Thyroid gland (tissue), 4 donors: ENCODE data around the gene FAM43A. TPM values are rescaled to one million over a fixed set of nuclear protein-coding genes. Genes with fewer than 3 reads are reported as not detected.
A peak's percentile ranks its signal among the peaks of the same experiment; 100 is the strongest.

Experiments
- DNase-seq, 2 donors: peaks; one replicate each; pipeline ENCODE4 v3.0.0-alpha.2; 2019
- H3K27ac ChIP-seq, 3 donors: fragments of 200-600 bp; sonication (generic); 1 replicate in 2 of 3; 2 replicates in 1 of 3; pipeline ENCODE4 v1.5.1; 2016 to 2019; ENCODE audit warnings: mild to moderate bottlenecking in 1 of 3, moderate library complexity in 1 of 3
- H3K27me3 ChIP-seq: fragments of 200-600 bp; sonication (generic); one replicate; pipeline ENCODE4 v1.5.1; 2019
- H3K36me3 ChIP-seq, 2 donors: fragments of 200-600 bp; sonication (generic); one replicate each; pipeline ENCODE4 v1.5.1; 2016 to 2019
- H3K4me1 ChIP-seq, 2 donors: fragments of 200-600 bp; sonication (generic); one replicate each; pipeline ENCODE4 v1.5.1; 2017 to 2019
- H3K4me3 ChIP-seq, 3 donors: fragments of 200-600 bp; sonication (generic); replicated peaks in 1 of 3; 1 replicate in 2 of 3; 2 replicates in 1 of 3; pipeline ENCODE4 v1.5.1; 2016; ENCODE audit warnings: mild to moderate bottlenecking in 1 of 3
- H3K9me3 ChIP-seq: fragments of 200-600 bp; sonication (generic); one replicate; pipeline ENCODE4 v1.5.1; 2017
- POLR2A ChIP-seq, 2 donors: fragments of 450-650 bp; IDR thresholded peaks; one replicate each; pipeline ENCODE4 v1.6.1; 2017; ENCODE audit warnings: antibody characterized with exemption in 2 of 2, mild to moderate bottlenecking in 2 of 2, moderate library complexity in 1 of 2
- WGBS, 2 donors: methylation state at CpG; one replicate each; pipeline ENCODE4 v1.1.5; 2017; 5-methylcytosine and 5-hydroxymethylcytosine counted together
- intact Hi-C: fragments of 100-400 bp; cut with DNase I; formaldehyde crosslinking; loops from one replicate; pipeline ENCODE4 v1.15.1; 2023
- total RNA-seq, 4 donors: library from RNA; depleted of rRNA; stranded (reverse); fragments of >200 nt; gene quantifications; one replicate each; pipeline ENCODE4 v1.2.3, GENCODE V29; 2016
- TF ChIP-seq, protein P1 (sequence below), 6 experiments: fragments of 200-600 bp in 3 of 6; fragments of 450-650 bp in 3 of 6; sonication (generic) in 3 of 6; IDR thresholded peaks; one replicate each; pipeline ENCODE4 v1.5.1; 2016 to 2019; ENCODE audit warnings: antibody characterized with exemption in 6 of 6, mild to moderate bottlenecking in 2 of 6, inconsistent platforms in 1 of 6, moderate library complexity in 1 of 6

FAM43A gene, protein sequence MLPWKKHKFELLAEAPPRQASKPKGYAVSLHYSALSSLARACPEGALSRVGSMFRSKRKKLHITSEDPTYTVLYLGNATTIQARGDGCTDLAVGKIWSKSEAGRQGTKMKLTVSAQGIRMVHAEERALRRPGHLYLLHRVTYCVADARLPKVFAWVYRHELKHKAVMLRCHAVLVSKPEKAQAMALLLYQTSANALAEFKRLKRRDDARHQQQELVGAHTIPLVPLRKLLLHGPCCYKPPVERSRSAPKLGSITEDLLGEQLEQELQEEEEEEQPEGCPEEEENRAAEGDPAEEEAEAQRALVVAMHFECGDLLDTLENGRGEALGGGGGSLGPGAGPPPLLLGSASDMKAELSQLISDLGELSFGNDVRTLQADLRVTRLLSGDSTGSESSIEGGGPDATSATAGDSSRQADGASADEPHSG
- total RNA-seq, result 10 to 100 TPM; 16.8 to 33.9 (median 22.4) TPM

DNA sequence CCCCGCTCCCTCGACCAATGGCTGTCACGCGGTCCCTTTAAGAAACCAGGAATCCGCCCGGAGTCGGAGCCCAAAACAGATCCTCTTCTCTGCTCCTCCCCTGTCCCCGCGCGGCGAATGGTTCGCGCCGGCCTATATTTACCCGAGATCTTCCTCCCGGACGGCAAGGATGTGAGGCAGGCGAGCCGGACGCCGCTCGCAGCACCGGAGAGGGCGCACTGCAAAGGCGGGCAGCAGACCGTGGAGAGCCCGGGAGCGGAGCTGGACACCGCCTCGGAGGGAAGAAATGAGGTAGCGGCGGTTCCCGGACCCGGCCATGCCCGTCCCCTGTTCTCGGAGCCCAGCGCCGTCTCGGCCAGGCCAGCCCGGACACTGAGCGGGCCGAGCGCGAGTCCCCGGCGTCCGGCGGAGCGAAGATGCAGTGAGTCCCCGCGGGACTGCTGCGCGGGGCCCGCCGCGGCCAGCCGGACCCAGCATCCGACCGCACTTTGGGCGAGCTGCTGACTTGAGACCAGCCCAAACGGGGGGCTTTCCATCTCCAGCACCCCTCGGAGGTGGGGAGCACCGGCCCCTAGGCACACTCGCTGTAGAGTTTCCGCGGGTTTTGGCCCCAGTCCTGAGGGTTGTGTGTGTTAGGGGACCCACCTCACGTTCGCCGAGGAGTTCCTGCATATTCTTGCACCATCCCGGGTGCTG is at the start of gene FAM43A:
TSS of gene FAM43A (plus strand) at position 166 of the 696 bp plus-strand sequence. CDS start 944 bp downstream, outside the sequence.
- no peaks in the 10 kb centered on the region for H3K9me3 ChIP-seq
- H3K27ac ChIP-seq, result peak within 1 kb of the TSS; percentile 51 to 76 (median 60)
- H3K27me3 ChIP-seq, result no peaks in the 10 kb centered on the region
- DNase-seq, result peak; percentile 89 to 94
- peaks cover 25 to 32% of the 10 kb centered on the region in 2 donors for H3K4me1 ChIP-seq
- H3K36me3 ChIP-seq, result no peaks in the 10 kb centered on the region
- H3K4me3 ChIP-seq, result peak within 1 kb of the TSS in 2 of 3 donors; percentile 44 to 51
- intact Hi-C loops, result loop anchor here (10.0 kb wide), 1 partner anchor 299 kb away; no protein-coding TSS in a partner anchor
- 0 to 1% methylated on average over 29 to 36 of the region's 70 CpGs for WGBS, 2 donors
- TF ChIP-seq, protein P1, sequence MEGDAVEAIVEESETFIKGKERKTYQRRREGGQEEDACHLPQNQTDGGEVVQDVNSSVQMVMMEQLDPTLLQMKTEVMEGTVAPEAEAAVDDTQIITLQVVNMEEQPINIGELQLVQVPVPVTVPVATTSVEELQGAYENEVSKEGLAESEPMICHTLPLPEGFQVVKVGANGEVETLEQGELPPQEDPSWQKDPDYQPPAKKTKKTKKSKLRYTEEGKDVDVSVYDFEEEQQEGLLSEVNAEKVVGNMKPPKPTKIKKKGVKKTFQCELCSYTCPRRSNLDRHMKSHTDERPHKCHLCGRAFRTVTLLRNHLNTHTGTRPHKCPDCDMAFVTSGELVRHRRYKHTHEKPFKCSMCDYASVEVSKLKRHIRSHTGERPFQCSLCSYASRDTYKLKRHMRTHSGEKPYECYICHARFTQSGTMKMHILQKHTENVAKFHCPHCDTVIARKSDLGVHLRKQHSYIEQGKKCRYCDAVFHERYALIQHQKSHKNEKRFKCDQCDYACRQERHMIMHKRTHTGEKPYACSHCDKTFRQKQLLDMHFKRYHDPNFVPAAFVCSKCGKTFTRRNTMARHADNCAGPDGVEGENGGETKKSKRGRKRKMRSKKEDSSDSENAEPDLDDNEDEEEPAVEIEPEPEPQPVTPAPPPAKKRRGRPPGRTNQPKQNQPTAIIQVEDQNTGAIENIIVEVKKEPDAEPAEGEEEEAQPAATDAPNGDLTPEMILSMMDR (IDR thresholded peaks at IDR 0.05), result peak in 3 of 6 experiments; percentile 7 to 20 (median 18)
- TF ChIP-seq POLR2A (IDR thresholded peaks at IDR 0.05), result peak; percentile 83 to 92

DNA sequence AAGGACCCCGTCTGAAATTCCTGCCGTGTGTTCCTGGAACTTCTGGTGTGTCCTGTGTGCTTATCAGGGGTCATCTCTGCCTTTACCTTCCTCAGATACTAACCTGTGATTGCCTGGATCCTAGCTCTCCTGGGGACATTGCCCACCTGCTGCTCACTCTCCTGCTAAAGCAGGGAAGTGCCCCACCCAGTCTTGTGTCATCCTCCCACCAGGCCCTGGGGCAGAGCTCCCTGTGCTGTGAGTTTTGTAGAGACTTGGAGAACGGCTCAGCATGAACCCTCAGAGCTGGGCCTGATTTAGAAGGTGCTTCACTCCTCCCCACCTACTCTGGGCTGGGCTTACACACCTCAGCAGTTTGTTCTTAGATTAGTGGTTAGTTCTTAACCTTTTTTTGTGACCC is 48.6 kb upstream of the FAM43A start:
- TF ChIP-seq, protein P1 (IDR thresholded peaks at IDR 0.05), result no peak
- no peak for TF ChIP-seq POLR2A (IDR thresholded peaks at IDR 0.05)
- intact Hi-C loops, result no loop called here
- H3K27me3 ChIP-seq, result no peaks in the 10 kb centered on the region
- DNase-seq, result peak in 1 of 2 donors; percentile 17
- no peak overlapping the region for H3K27ac ChIP-seq
- 54 to 56% methylated on average over 3 of the region's 3 CpGs for WGBS, 2 donors
- peaks cover 0 to 12% of the 10 kb centered on the region in 2 donors for H3K36me3 ChIP-seq
- peaks cover 0 to 4% of the 10 kb centered on the region in 2 donors for H3K4me1 ChIP-seq
- no peaks in the 10 kb centered on the region for H3K9me3 ChIP-seq
- H3K4me3 ChIP-seq, result no peak overlapping the region

DNA sequence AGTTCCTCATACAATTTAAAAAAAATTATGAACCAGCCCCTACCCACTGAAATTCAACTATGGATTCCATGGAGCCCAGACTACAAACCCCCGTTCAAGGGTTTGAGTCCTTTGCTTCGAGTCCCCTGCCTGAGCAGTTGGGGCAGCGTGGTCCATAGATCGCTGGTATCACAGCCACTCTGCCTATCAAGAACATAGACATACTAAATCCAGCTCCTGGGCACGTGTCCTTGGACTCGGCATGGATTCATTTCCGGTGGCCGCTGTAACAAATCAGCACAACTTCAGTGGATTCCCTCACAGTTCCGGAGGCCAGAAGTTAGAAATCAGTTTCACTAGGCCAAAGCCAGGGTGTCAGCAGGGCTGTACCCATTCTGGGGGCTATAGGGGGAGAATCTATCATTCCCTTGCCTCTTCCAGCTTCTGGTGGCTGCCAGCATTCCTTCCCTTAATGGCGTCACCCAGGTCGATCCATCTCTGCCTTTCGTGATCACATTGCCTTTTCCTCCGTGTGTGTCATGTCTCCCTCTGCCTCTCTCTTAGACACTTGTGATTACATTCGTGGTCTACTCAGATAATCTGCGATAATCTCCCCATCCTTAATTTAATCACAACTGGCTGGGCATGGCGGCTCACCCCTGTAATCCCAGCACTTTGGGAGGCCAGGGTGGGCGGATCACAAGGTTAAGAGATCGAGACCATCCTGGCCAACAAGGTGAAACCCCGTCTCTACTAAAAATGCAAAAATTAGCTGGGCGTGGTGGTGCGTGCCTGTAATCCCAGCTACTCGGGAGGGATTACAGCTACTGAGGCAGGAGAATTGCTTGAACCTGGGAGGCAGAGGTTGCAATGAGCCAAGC is 47.9 kb upstream of the FAM43A start:
- no peak overlapping the region for H3K27ac ChIP-seq
- 91 to 95% methylated on average over 18 to 22 of the region's 22 CpGs for WGBS, 2 donors
- no peak for DNase-seq
- no peaks in the 10 kb centered on the region for H3K27me3 ChIP-seq
- H3K36me3 ChIP-seq, result peaks cover 0 to 14% of the 10 kb centered on the region in 2 donors
- no peak for TF ChIP-seq POLR2A (IDR thresholded peaks at IDR 0.05)
- H3K4me1 ChIP-seq, result peaks cover 0 to 4% of the 10 kb centered on the region in 2 donors
- H3K4me3 ChIP-seq, result no peak overlapping the region
- no peaks in the 10 kb centered on the region for H3K9me3 ChIP-seq
- intact Hi-C loops, result no loop called here

DNA sequence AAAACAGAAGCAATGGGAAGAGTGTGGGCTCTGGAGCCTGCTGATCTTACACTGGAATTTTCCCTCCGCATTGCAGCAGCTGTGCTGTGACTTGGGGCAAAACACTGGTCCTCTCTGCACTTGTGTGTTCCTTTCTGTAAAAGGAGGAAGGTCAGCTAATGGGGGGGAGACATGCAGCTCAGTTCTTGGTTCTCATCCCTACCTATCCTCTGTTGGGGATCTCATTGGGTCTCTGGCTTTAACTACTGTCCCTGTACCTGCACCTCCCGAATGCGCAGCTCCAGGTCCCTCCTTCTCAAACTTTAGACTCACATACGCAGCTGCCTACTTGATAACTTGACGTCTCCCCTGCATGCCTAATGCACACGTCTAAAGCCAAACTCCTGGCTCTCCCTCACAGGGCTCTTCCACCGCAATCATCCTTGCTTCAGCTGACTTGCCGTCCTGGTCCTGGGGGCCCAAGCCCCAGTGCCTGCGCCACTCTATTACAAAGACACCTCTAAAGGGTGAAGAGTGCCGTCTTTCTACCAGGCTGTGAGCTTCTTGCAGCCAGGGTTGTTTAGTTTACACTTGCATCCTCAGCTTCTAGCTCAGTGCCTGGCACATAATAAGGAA is 46.6 kb upstream of the FAM43A start:
- 94 to 95% methylated on average over 10 of the region's 10 CpGs for WGBS, 2 donors
- H3K27ac ChIP-seq, result no peak overlapping the region
- TF ChIP-seq, protein P1 (IDR thresholded peaks at IDR 0.05), result no peak
- TF ChIP-seq POLR2A (IDR thresholded peaks at IDR 0.05), result no peak

More for the DNA sequence above, 46.6 kb upstream of the FAM43A start:
- Histone ChIP-seq H3K36me3 (peaks cover 0 to 23% of the 10 kb centered on the region in 2 donors), H3K4me1 (peaks cover 0 to 4% of the 10 kb centered on the region in 2 donors), H3K27me3 (no peaks in the 10 kb centered on the region), H3K9me3 (no peaks in the 10 kb centered on the region), H3K4me3 (no peak overlapping the region)
- intact Hi-C loops, result no loop called here
- DNase-seq, result no peak
